ENCODE data around the gene TRAPPC14. TPM values are rescaled to one million over a fixed set of nuclear protein-coding genes. Genes with fewer than 3 reads are reported as not detected.

TRAPPC14 gene
- total and polyA plus RNA-seq, 9 of the 15 experiments (the other 6 are each of a cell fraction or from before 2014, with no cell fraction given) = 0.42 to 45.9 (median 18.2) TPM

DNA sequence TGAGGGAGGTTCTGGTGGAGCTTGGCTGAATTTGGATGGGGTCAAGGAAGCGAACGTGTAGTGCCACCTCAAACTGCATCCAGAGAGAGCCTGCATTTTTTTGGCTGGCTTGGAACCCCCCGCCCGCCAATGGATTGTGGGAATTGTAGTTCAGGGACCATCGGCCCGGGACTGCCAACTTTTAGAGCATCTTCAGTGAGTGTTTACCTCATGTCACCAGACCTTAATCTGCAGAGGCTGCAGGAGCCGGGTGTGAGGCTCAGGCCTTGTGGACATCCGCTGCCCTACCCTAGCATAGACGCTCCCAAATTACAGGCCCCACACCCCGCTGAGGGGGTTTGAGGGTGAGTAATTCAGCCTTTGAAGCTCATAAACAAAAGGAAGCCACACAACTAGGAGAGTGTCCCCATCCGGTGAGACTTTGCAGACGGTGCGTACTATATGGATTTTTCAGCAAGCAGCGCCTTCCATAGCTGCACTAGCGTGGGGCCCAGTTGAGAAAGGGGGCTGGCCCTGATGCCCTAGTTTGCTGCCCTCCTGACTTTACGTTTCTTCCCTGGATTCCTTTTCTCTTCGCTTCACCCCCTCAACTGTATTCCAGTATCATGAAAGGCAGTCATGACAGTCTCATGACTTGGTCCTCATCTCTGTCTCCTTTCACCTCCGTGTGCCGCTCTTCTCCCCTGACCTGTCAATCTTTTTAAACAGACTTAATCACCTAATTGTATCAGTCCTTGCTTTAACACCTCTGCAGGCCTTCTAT, 38.4 kb downstream of the TRAPPC14 start (continued):
- TF ChIP-seq, protein P1, sequence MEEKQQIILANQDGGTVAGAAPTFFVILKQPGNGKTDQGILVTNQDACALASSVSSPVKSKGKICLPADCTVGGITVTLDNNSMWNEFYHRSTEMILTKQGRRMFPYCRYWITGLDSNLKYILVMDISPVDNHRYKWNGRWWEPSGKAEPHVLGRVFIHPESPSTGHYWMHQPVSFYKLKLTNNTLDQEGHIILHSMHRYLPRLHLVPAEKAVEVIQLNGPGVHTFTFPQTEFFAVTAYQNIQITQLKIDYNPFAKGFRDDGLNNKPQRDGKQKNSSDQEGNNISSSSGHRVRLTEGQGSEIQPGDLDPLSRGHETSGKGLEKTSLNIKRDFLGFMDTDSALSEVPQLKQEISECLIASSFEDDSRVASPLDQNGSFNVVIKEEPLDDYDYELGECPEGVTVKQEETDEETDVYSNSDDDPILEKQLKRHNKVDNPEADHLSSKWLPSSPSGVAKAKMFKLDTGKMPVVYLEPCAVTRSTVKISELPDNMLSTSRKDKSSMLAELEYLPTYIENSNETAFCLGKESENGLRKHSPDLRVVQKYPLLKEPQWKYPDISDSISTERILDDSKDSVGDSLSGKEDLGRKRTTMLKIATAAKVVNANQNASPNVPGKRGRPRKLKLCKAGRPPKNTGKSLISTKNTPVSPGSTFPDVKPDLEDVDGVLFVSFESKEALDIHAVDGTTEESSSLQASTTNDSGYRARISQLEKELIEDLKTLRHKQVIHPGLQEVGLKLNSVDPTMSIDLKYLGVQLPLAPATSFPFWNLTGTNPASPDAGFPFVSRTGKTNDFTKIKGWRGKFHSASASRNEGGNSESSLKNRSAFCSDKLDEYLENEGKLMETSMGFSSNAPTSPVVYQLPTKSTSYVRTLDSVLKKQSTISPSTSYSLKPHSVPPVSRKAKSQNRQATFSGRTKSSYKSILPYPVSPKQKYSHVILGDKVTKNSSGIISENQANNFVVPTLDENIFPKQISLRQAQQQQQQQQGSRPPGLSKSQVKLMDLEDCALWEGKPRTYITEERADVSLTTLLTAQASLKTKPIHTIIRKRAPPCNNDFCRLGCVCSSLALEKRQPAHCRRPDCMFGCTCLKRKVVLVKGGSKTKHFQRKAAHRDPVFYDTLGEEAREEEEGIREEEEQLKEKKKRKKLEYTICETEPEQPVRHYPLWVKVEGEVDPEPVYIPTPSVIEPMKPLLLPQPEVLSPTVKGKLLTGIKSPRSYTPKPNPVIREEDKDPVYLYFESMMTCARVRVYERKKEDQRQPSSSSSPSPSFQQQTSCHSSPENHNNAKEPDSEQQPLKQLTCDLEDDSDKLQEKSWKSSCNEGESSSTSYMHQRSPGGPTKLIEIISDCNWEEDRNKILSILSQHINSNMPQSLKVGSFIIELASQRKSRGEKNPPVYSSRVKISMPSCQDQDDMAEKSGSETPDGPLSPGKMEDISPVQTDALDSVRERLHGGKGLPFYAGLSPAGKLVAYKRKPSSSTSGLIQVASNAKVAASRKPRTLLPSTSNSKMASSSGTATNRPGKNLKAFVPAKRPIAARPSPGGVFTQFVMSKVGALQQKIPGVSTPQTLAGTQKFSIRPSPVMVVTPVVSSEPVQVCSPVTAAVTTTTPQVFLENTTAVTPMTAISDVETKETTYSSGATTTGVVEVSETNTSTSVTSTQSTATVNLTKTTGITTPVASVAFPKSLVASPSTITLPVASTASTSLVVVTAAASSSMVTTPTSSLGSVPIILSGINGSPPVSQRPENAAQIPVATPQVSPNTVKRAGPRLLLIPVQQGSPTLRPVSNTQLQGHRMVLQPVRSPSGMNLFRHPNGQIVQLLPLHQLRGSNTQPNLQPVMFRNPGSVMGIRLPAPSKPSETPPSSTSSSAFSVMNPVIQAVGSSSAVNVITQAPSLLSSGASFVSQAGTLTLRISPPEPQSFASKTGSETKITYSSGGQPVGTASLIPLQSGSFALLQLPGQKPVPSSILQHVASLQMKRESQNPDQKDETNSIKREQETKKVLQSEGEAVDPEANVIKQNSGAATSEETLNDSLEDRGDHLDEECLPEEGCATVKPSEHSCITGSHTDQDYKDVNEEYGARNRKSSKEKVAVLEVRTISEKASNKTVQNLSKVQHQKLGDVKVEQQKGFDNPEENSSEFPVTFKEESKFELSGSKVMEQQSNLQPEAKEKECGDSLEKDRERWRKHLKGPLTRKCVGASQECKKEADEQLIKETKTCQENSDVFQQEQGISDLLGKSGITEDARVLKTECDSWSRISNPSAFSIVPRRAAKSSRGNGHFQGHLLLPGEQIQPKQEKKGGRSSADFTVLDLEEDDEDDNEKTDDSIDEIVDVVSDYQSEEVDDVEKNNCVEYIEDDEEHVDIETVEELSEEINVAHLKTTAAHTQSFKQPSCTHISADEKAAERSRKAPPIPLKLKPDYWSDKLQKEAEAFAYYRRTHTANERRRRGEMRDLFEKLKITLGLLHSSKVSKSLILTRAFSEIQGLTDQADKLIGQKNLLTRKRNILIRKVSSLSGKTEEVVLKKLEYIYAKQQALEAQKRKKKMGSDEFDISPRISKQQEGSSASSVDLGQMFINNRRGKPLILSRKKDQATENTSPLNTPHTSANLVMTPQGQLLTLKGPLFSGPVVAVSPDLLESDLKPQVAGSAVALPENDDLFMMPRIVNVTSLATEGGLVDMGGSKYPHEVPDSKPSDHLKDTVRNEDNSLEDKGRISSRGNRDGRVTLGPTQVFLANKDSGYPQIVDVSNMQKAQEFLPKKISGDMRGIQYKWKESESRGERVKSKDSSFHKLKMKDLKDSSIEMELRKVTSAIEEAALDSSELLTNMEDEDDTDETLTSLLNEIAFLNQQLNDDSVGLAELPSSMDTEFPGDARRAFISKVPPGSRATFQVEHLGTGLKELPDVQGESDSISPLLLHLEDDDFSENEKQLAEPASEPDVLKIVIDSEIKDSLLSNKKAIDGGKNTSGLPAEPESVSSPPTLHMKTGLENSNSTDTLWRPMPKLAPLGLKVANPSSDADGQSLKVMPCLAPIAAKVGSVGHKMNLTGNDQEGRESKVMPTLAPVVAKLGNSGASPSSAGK (IDR thresholded peaks at IDR 0.05) = no peak
- TF ChIP-seq PTTG1 (tag; IDR thresholded peaks at IDR 0.05; ENCODE audit: low read depth) (no peak), NR2C1 (IDR thresholded peaks at IDR 0.05) (no peak), NR2C1 (tag; IDR thresholded peaks at IDR 0.05) (peak; percentile 25; the same call in 1 of the 2 replicates), GTF2E2 (tag; IDR thresholded peaks at IDR 0.05) (no peak), STAT5B (CRISPR knock-in tag; IDR thresholded peaks at IDR 0.05) (no peak), HNRNPL (IDR thresholded peaks at IDR 0.05; ENCODE audit: low read depth, low read length) (no peak), ZNF589 (CRISPR knock-in tag; IDR thresholded peaks at IDR 0.05; ENCODE audit: low read depth) (no peak)
- TF ChIP-seq, protein P2, sequence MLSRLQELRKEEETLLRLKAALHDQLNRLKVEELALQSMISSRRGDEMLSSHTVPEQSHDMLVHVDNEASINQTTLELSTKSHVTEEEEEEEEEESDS (CRISPR knock-in tag; IDR thresholded peaks at IDR 0.05) = no peak
- TF ChIP-seq, protein P3, sequence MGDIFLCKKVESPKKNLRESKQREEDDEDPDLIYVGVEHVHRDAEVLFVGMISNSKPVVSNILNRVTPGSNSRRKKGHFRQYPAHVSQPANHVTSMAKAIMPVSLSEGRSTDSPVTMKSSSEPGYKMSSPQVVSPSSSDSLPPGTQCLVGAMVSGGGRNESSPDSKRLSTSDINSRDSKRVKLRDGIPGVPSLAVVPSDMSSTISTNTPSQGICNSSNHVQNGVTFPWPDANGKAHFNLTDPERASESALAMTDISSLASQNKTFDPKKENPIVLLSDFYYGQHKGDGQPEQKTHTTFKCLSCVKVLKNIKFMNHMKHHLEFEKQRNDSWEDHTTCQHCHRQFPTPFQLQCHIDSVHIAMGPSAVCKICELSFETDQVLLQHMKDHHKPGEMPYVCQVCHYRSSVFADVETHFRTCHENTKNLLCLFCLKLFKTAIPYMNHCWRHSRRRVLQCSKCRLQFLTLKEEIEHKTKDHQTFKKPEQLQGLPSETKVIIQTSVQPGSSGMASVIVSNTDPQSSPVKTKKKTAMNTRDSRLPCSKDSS (IDR thresholded peaks at IDR 0.05; ENCODE audit: low read depth, partially characterized antibody) = no peak
- TF ChIP-seq, protein P4, sequence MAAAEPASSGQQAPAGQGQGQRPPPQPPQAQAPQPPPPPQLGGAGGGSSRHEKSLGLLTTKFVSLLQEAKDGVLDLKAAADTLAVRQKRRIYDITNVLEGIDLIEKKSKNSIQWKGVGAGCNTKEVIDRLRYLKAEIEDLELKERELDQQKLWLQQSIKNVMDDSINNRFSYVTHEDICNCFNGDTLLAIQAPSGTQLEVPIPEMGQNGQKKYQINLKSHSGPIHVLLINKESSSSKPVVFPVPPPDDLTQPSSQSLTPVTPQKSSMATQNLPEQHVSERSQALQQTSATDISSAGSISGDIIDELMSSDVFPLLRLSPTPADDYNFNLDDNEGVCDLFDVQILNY (CRISPR knock-in tag; IDR thresholded peaks at IDR 0.05) = no peak
- TF ChIP-seq, protein P5, sequence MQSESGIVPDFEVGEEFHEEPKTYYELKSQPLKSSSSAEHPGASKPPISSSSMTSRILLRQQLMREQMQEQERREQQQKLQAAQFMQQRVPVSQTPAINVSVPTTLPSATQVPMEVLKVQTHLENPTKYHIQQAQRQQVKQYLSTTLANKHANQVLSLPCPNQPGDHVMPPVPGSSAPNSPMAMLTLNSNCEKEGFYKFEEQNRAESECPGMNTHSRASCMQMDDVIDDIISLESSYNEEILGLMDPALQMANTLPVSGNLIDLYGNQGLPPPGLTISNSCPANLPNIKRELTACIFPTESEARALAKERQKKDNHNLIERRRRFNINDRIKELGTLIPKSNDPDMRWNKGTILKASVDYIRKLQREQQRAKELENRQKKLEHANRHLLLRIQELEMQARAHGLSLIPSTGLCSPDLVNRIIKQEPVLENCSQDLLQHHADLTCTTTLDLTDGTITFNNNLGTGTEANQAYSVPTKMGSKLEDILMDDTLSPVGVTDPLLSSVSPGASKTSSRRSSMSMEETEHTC (IDR thresholded peaks at IDR 0.05) = no peak
